ENCODE data around the gene APRT.
"Not testable (repeated sequence)": the region's sequence is repeated elsewhere in the genome, so short reads cannot be mapped to it uniquely, and the experiment has no call there.

Gene APRT

DNA sequence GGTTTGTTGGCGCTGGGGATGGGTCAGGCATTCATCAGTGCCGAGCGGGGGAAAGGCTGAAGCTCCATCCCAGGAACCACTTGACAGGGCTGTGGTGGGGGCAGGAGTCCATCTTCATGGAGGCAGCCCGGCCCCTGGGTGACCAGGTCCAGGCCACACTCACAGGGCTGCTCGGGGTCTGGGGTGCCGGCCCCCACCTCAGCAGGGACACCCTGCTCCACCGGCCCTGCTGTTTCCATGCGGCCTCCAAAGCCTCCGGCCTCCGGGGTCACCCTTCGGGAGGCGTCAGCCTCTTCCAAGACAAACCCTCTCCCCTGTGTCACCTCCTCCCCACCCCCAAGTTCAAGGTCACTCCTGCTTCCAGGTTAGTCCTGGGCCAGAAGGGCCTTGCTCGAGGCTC lies 22.9 kb upstream of the APRT start:
- Histone ChIP-seq H2AFZ (ENCODE audit: low read length, unreplicated experiment) (no peak overlapping the region), H3K36me3 (ENCODE audit: insufficient read depth, low read length) (peaks cover 3% of the 10 kb centered on the region; the same call in 1 of the 2 replicates), H3K27ac (ENCODE audit: low read depth, low read length) (no peak overlapping the region), H3K79me2 (ENCODE audit: control insufficient read depth, insufficient read depth, low read length, unreplicated experiment) (no peaks in the 10 kb centered on the region), H3K4me1 (ENCODE audit: control insufficient read depth, insufficient read depth, low read length, unreplicated experiment) (no peaks in the 10 kb centered on the region), H3K4me3 (ENCODE audit: low read depth, low read length) (no peak overlapping the region), H3K27me3 (ENCODE audit: insufficient read depth, low read length) (no peaks in the 10 kb centered on the region)

DNA sequence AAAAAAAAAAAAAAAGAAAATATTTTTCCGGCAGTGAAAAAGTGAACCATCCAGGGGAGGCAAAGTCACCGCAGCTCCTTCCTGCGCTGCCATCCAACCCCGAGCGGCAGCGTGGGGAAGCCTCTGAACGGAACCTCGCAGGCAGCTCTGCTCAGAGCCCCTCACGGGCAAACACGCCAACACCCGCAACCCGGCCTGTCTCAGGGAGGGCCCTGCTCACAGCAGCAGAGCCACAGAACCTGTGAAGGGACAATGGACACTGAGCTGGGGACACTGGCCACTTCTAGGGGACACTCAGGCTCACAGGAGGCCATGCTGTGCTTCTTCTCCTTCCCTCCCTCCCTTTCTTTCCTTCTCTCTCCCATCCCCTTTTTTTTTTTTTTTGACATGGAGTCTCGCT lies 21.4 kb upstream of the APRT start:
- Histone ChIP-seq H3K4me3 (ENCODE audit: low read depth, low read length) (no peak overlapping the region), H3K4me1 (ENCODE audit: control insufficient read depth, insufficient read depth, low read length, unreplicated experiment) (no peaks in the 10 kb centered on the region), H2AFZ (ENCODE audit: low read length, unreplicated experiment) (no peak overlapping the region), H3K27ac (ENCODE audit: low read depth, low read length) (no peak overlapping the region), H3K27me3 (ENCODE audit: insufficient read depth, low read length) (no peaks in the 10 kb centered on the region), H3K36me3 (ENCODE audit: insufficient read depth, low read length) (no peaks in the 10 kb centered on the region), H3K79me2 (ENCODE audit: control insufficient read depth, insufficient read depth, low read length, unreplicated experiment) (no peaks in the 10 kb centered on the region)

DNA sequence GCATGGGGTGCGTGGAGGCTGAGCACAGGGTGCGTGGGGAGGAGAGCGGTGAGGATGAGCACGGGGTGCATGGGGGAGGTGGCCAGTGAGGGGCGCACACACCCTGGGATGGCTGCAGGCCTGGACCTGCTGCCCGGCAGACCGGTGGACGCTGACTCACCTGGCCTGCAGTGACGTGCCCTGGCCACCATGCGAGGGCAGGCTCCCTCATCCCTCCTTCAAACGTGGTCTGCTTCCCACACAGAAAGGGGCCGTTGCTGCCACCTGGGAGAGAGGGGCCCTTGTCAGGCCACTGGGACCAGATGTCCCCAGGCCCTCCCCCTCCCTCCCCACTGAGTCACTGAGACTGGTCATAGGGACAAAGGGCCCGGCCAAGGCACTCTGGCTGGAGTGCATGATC lies 20.1 kb upstream of the APRT start:
- H3K36me3 ChIP-seq (ENCODE audit: insufficient read depth, low read length), result no peaks in the 10 kb centered on the region
- H3K79me2 ChIP-seq (ENCODE audit: control insufficient read depth, insufficient read depth, low read length, unreplicated experiment), result no peaks in the 10 kb centered on the region
- H3K27ac ChIP-seq (ENCODE audit: low read depth, low read length), result no peak overlapping the region
- no peaks in the 10 kb centered on the region for H3K27me3 ChIP-seq (ENCODE audit: insufficient read depth, low read length)
- no peak overlapping the region for H2AFZ ChIP-seq (ENCODE audit: low read length, unreplicated experiment)
- H3K4me1 ChIP-seq (ENCODE audit: control insufficient read depth, insufficient read depth, low read length, unreplicated experiment), result no peaks in the 10 kb centered on the region
- H3K4me3 ChIP-seq (ENCODE audit: low read depth, low read length), result no peak overlapping the region

DNA sequence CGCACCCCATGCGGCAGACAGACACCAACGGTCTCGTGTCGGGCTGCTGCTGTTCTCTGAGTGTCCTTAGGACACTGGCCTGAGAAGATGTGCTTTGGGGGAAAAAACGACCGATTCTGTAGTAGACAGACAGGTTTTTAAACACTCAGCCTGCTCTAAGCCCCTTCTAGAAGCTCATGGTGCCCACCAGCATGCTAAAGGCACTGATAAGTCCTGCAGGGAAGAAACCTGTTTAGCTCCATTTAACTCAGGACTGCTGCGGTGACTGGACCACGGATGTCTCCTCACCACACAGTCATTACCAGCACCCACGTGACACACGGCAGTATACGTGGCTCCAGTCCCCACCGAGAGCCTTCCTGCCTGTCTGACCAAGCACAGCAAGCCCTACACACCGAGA lies 19.1 kb upstream of the APRT start:
- Histone ChIP-seq H3K79me2 (ENCODE audit: control insufficient read depth, insufficient read depth, low read length, unreplicated experiment) (no peaks in the 10 kb centered on the region), H3K4me1 (ENCODE audit: control insufficient read depth, insufficient read depth, low read length, unreplicated experiment) (no peaks in the 10 kb centered on the region), H3K27ac (ENCODE audit: low read depth, low read length) (no peak overlapping the region), H3K36me3 (ENCODE audit: insufficient read depth, low read length) (no peaks in the 10 kb centered on the region), H2AFZ (ENCODE audit: low read length, unreplicated experiment) (no peak overlapping the region), H3K4me3 (ENCODE audit: low read depth, low read length) (no peak overlapping the region), H3K27me3 (ENCODE audit: insufficient read depth, low read length) (no peaks in the 10 kb centered on the region)

DNA sequence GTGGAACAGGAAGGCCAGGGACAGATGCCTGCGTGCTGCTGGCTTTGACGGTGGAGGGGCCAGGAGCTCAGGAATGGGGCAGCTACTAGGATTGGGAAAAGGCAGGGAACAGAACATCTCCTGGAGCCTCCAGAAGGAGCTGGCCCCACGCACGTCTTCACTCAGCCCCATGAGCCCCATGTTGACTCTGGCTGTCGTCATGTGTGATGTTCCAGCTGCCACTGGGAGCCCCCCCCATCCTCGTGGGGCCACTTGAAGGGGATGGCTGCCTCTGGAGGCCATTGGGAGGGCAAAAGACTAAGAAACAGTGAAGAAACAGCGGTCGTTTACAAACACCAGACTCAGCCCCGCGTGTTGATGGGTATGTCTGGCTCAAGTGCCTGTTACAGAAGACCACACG lies 18.5 kb upstream of the APRT start:
- Histone ChIP-seq H2AFZ (ENCODE audit: low read length, unreplicated experiment) (no peak overlapping the region), H3K27me3 (ENCODE audit: insufficient read depth, low read length) (no peaks in the 10 kb centered on the region), H3K4me1 (ENCODE audit: control insufficient read depth, insufficient read depth, low read length, unreplicated experiment) (no peaks in the 10 kb centered on the region), H3K27ac (ENCODE audit: low read depth, low read length) (no peak overlapping the region), H3K79me2 (ENCODE audit: control insufficient read depth, insufficient read depth, low read length, unreplicated experiment) (no peaks in the 10 kb centered on the region), H3K4me3 (ENCODE audit: low read depth, low read length) (no peak overlapping the region), H3K36me3 (ENCODE audit: insufficient read depth, low read length) (no peaks in the 10 kb centered on the region)

DNA sequence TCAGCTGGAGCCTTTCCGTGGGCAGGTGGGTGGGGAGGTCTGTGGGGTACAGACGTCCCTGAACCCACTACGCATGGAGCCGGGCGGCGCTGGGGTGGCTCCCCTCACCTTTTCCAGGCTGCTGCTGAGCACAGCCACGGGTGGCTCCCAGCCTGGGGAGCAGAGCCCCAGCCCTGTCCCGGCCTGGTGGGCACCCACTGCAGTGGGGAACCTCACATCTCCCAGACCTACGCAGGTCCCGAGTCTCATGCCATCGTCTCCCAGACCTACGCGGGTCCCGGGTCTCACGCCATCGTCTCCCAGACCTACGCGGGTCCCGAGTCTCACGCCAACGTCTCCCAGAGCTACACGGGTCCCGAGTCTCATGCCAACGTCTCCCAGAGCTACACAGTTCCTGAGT lies 17.0 kb upstream of the APRT start:
- H3K4me3 ChIP-seq (ENCODE audit: low read depth, low read length), result no peak overlapping the region
- no peaks in the 10 kb centered on the region for H3K79me2 ChIP-seq (ENCODE audit: control insufficient read depth, insufficient read depth, low read length, unreplicated experiment)
- H3K4me1 ChIP-seq (ENCODE audit: control insufficient read depth, insufficient read depth, low read length, unreplicated experiment), result no peaks in the 10 kb centered on the region
- H3K27me3 ChIP-seq (ENCODE audit: insufficient read depth, low read length), result no peaks in the 10 kb centered on the region
- no peaks in the 10 kb centered on the region for H3K36me3 ChIP-seq (ENCODE audit: insufficient read depth, low read length)
- no peak overlapping the region for H2AFZ ChIP-seq (ENCODE audit: low read length, unreplicated experiment)
- H3K27ac ChIP-seq (ENCODE audit: low read depth, low read length), result no peak overlapping the region

DNA sequence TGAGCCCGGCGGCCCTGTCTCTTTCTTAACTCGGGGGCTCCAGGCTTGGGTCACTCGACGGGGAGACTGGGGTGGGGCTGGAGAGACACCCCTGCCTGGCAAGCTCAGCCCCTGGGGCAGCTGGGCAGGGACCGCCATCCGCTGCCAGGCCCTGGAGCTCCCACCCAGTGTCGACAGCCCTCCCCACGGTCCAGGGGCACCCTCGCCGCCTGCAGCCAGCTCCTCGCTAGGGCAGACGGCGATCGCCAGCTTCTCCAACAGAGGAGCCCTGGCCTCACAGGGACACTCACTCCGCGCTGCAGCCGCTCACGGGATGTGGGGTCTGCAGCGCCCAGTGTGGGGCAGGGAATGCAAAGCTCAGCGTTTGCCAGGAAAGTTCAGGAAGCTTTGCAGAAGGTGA lies 16.0 kb upstream of the APRT start:
- no peaks in the 10 kb centered on the region for H3K79me2 ChIP-seq (ENCODE audit: control insufficient read depth, insufficient read depth, low read length, unreplicated experiment)
- H3K27me3 ChIP-seq (ENCODE audit: insufficient read depth, low read length), result no peaks in the 10 kb centered on the region
- H3K27ac ChIP-seq (ENCODE audit: low read depth, low read length), result no peak overlapping the region
- H3K36me3 ChIP-seq (ENCODE audit: insufficient read depth, low read length), result no peaks in the 10 kb centered on the region
- no peak overlapping the region for H2AFZ ChIP-seq (ENCODE audit: low read length, unreplicated experiment)
- H3K4me3 ChIP-seq (ENCODE audit: low read depth, low read length), result no peak overlapping the region
- no peaks in the 10 kb centered on the region for H3K4me1 ChIP-seq (ENCODE audit: control insufficient read depth, insufficient read depth, low read length, unreplicated experiment)

DNA sequence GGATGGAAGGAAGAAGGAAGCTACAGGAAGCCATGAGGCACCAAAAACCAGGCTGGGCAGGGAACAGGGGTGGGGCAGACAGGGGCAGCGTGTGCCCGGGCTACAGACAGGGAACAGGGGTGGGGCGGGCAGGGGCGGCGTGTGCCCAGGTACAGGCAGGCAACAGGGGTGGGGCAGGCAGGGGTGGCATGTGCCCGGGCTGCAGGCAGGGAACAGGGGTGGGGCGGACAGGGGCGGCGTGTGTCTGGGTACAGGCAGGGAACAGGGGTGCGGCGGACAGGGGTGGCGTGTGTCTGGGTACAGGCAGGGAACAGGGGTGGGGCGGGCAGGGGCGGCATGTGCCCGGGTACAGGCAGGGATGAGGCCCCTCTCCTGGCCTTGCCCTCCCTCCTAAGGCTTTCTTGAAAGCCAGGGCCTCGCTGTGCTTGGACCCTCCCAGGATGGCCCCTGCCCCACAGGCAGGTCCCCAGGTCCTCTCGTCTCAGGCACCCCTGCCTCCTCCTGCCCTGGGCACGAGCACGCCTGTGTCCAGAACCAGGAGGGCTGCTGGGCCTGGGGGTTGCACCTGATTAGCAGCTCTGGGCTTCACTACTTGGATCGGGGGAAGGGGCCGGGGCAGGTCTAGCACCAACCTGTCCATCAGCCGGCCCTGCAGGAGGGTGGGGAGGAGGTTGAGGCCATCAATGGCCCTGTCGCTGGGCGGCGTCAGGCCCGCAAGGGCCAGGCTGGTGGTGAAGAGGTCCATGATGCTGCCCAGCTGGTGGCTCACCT lies 14.5 kb upstream of the APRT start:
- no peaks in the 10 kb centered on the region for H3K79me2 ChIP-seq (ENCODE audit: control insufficient read depth, insufficient read depth, low read length, unreplicated experiment)
- H3K4me1 ChIP-seq (ENCODE audit: control insufficient read depth, insufficient read depth, low read length, unreplicated experiment), result no peaks in the 10 kb centered on the region
- H3K36me3 ChIP-seq (ENCODE audit: insufficient read depth, low read length), result no peaks in the 10 kb centered on the region
- no peak overlapping the region for H2AFZ ChIP-seq (ENCODE audit: low read length, unreplicated experiment)
- no peak overlapping the region for H3K4me3 ChIP-seq (ENCODE audit: low read depth, low read length)
- no peaks in the 10 kb centered on the region for H3K27me3 ChIP-seq (ENCODE audit: insufficient read depth, low read length)
- H3K27ac ChIP-seq (ENCODE audit: low read depth, low read length), result no peak overlapping the region

DNA sequence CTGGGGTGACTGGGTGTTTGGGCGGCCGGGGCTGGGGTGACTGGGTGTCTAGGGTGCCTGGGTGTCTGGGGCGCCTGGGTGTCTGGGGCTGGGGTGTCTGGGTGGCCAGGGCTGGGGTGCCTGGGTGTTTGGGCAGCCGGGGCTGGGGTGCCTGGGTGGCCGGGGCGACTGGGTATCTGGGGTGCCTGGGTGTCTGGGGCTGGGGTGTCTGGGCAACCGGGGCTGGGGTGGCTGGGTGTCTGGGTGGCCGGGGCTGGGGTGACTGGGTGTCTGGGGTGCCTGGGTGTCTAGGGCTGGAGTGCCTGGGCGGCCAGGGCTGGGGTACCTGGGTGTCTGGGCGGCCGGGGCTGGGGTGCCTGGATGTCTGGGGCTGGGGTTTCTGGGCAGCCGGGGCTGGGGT lies 13.4 kb upstream of the APRT start:
- Histone ChIP-seq H3K27ac (ENCODE audit: low read depth, low read length) (no peak overlapping the region), H2AFZ (ENCODE audit: low read length, unreplicated experiment) (no peak overlapping the region), H3K4me3 (ENCODE audit: low read depth, low read length) (no peak overlapping the region), H3K4me1 (ENCODE audit: control insufficient read depth, insufficient read depth, low read length, unreplicated experiment) (no peaks in the 10 kb centered on the region), H3K79me2 (ENCODE audit: control insufficient read depth, insufficient read depth, low read length, unreplicated experiment) (no peaks in the 10 kb centered on the region), H3K27me3 (ENCODE audit: insufficient read depth, low read length) (no peaks in the 10 kb centered on the region), H3K36me3 (ENCODE audit: insufficient read depth, low read length) (no peaks in the 10 kb centered on the region)

DNA sequence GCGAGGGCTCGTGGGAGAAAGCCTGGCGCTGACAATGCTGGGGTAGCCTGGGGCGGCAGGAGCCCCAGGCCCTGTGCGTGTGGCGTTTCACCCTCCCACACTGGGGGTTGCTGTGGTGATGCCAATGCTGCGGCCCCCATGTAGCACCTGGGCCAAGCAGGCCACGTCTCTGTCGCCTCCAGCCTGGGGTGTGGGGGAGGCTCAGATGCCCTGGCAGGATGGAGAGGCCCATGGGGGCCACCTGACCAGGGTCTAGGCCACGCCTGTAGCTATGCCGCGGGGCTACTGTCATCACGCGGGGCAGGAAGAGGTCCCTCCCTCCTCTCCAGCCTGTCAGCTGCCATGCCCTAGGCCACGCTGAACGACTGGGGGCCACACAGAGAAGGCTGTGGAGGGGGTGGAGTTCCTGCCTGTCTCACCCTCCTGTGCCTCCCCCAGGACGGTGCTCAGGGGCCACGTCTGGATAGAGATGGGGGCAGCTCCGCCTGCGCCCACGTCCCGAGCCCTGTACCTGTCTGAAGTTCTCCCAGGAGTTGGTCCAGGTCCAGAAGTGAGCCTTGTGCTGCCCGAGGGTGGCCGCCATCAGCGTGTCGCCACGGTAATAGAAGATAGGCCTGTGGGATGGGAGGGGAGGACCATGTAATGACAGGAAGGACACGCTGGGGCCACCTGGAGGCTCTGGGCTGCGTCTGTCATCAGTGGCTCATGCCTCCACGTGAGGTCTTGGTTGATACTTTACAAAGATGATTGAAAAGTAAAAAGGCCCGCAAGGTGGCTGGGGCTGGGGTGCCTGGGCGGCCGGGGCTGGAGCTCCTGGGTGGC lies 12.7 kb upstream of the APRT start:
- Histone ChIP-seq H3K27ac (ENCODE audit: low read depth, low read length) (no peak overlapping the region), H3K4me3 (ENCODE audit: low read depth, low read length) (no peak overlapping the region), H3K79me2 (ENCODE audit: control insufficient read depth, insufficient read depth, low read length, unreplicated experiment) (no peaks in the 10 kb centered on the region), H2AFZ (ENCODE audit: low read length, unreplicated experiment) (no peak overlapping the region), H3K27me3 (ENCODE audit: insufficient read depth, low read length) (no peaks in the 10 kb centered on the region), H3K36me3 (ENCODE audit: insufficient read depth, low read length) (no peaks in the 10 kb centered on the region), H3K4me1 (ENCODE audit: control insufficient read depth, insufficient read depth, low read length, unreplicated experiment) (no peaks in the 10 kb centered on the region)

DNA sequence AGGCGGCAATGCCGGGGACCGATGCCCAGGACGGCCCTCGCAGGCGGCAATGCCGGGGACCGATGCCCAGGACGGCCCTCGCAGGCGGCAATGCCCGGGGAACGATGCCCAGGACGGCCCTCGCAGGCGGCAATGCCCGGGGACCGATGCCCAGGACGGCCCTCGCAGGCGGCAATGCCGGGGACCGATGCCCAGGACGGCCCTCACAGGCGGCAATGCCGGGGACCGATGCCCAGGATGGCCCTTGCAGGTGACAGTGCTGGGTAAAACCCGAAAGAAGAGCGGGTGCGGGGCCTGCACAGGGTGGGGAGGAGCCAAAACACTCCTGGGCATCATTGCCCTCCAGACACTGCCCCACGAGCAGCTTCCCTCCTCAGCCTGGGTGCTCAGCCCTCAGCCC lies 11.9 kb upstream of the APRT start:
- H3K4me1 ChIP-seq (ENCODE audit: control insufficient read depth, insufficient read depth, low read length, unreplicated experiment); H3K4me3 ChIP-seq (ENCODE audit: low read depth, low read length); H3K36me3 ChIP-seq (ENCODE audit: insufficient read depth, low read length): not testable (repeated sequence)

More for the DNA sequence above, 11.9 kb upstream of the APRT start:
- H3K27me3 ChIP-seq (ENCODE audit: insufficient read depth, low read length); H3K27ac ChIP-seq (ENCODE audit: low read depth, low read length); H3K79me2 ChIP-seq (ENCODE audit: control insufficient read depth, insufficient read depth, low read length, unreplicated experiment); H2AFZ ChIP-seq (ENCODE audit: low read length, unreplicated experiment): not testable (repeated sequence)

Measured in ACC112 (cell line).